HCT116 (cell line): ENCODE measurements around the gene CLEC11A. TPM values are rescaled to one million over a fixed set of nuclear protein-coding genes. Genes with fewer than 3 reads are reported as not detected.

Experiments
- ATAC-seq: fragments of 200-7000 bp; cut with Tn5 transposase; 2 replicates; pipeline ENCODE4 v1.9.1; 2020; ENCODE audit warnings: mild to moderate bottlenecking, moderate library complexity
- BruUV-seq: library from RNA; stranded (reverse); fragments of 400-500 nt; replicated peaks from 2 replicates; lab custom pipeline; 2021; lab: Mats Ljungman, UMichigan
- CTCF ChIA-PET: fragments of 300-600 bp; sonication (Branson Sonifier 250); formaldehyde crosslinking; loops from one replicate; lab custom pipeline; 2021; ENCODE audit warnings: antibody characterized with exemption; lab: Charles Lee
- POLR2A ChIA-PET: fragments of 300-600, 350-600 bp; sonication (Branson Sonifier 250); formaldehyde crosslinking; loops from one replicate; lab custom pipeline; 2021; ENCODE audit warnings: antibody characterized with exemption; lab: Charles Lee
- RAD21 ChIA-PET, 2 experiments: fragments of 300-600 bp; sonication (Branson Sonifier 250); formaldehyde crosslinking; loops; one replicate each; lab custom pipeline; 2023; ENCODE audit warnings: low total read pairs in 2 of 2; ENCODE audit not compliant: uncharacterized antibody in 2 of 2, unreplicated experiment in 2 of 2, low non-redundant PET in 1 of 2; lab: Charles Lee
- DNase-seq: peaks from one replicate; pipeline ENCODE4 v3.0.0-alpha.2; 2010; ENCODE audit warnings: low read depth, low spot score
- H2AFZ ChIP-seq: fragments of 200-600 bp; shearing (Covaris generic), sonication (generic); 2 replicates; pipeline ENCODE4 v1.6.1; 2017; ENCODE audit warnings: low read depth, mixed run types, mixed read lengths, antibody characterized with exemption, low read length; ENCODE audit not compliant: poor library complexity, severe bottlenecking
- H3K27ac ChIP-seq: 2 replicates; pipeline ENCODE4 v1.5.1; 2012; ENCODE audit warnings: low read depth, low read length
- H3K27me3 ChIP-seq: fragments of 200-600 bp; sonication (generic); 2 replicates; pipeline ENCODE4 v1.6.1; 2016; ENCODE audit warnings: mixed run types, low read length, mixed read lengths; ENCODE audit not compliant: insufficient read depth
- H3K36me3 ChIP-seq, 2 experiments: fragments of 200-500 bp in 1 of 2; fragments of 200-600 bp in 1 of 2; sonication (Bioruptor generic) in 1 of 2; sonication (generic) in 1 of 2; 2 replicates each; pipeline versions ENCODE4 v1.5.1 to v1.6.1; 2014 to 2016; ENCODE audit warnings: low read length in 2 of 2, inconsistent platforms in 1 of 2, mixed read lengths in 1 of 2, mixed run types in 1 of 2; ENCODE audit not compliant: insufficient read depth in 2 of 2, control insufficient read depth in 1 of 2
- H3K4me1 ChIP-seq, 2 experiments: fragments of 200-600 bp in 1 of 2; sonication (generic) in 1 of 2; 2 replicates each; pipeline versions ENCODE4 v1.5.1 to v1.6.1; 2012 to 2017; ENCODE audit warnings: low read length in 2 of 2, inconsistent platforms in 1 of 2, mild to moderate bottlenecking in 1 of 2, mixed read lengths in 1 of 2, mixed run types in 1 of 2, moderate library complexity in 1 of 2; ENCODE audit not compliant: insufficient read depth in 2 of 2, control insufficient read depth in 1 of 2
- H3K4me2 ChIP-seq: fragments of 200-600 bp; sonication (generic); 2 replicates; pipeline ENCODE4 v1.6.1; 2017; ENCODE audit warnings: mixed run types, low read length, mixed read lengths
- H3K4me3 ChIP-seq, 2 experiments: fragments of 200-600 bp in 1 of 2; sonication (generic) in 1 of 2; replicated peaks in 1 of 2; 2 replicates each; pipeline ENCODE4 v1.5.1; 2011 to 2016; ENCODE audit warnings: low read length in 2 of 2, control low read depth in 1 of 2, low read depth in 1 of 2, mild to moderate bottlenecking in 1 of 2, mixed read lengths in 1 of 2, mixed run types in 1 of 2
- H3K79me2 ChIP-seq: fragments of 200-600 bp; sonication (generic); 2 replicates; pipeline ENCODE4 v1.6.1; 2017; ENCODE audit warnings: mild to moderate bottlenecking, mixed run types, low read length, moderate library complexity, mixed read lengths; ENCODE audit not compliant: insufficient read depth
- H3K9ac ChIP-seq: fragments of 200-600 bp; sonication (generic); 2 replicates; pipeline ENCODE4 v1.6.1; 2016; ENCODE audit warnings: low read length, mixed read lengths
- H3K9me2 ChIP-seq: fragments of 200-600 bp; sonication (generic), shearing (Covaris generic); 2 replicates; pipeline ENCODE4 v1.6.1; 2017; ENCODE audit warnings: mixed run types, mild to moderate bottlenecking, moderate library complexity; ENCODE audit not compliant: insufficient read depth
- H3K9me3 ChIP-seq, 2 experiments: fragments of 200-500 bp in 1 of 2; fragments of 200-600 bp in 1 of 2; sonication (Bioruptor generic) in 1 of 2; sonication (generic) in 1 of 2; 2 replicates each; pipeline ENCODE4 v1.6.1; 2014 to 2017; ENCODE audit warnings: low read length in 2 of 2, mixed read lengths in 2 of 2, inconsistent platforms in 1 of 2, low read depth in 1 of 2, mild to moderate bottlenecking in 1 of 2, mixed run types in 1 of 2, moderate library complexity in 1 of 2; ENCODE audit not compliant: control insufficient read depth in 1 of 2, insufficient read depth in 1 of 2
- H4K20me1 ChIP-seq: fragments of 200-600 bp; sonication (generic), shearing (Covaris generic); 2 replicates; pipeline ENCODE4 v1.6.1; 2017; ENCODE audit warnings: mixed run types, mild to moderate bottlenecking, moderate library complexity; ENCODE audit not compliant: insufficient read depth
- CBX3 ChIP-seq: IDR thresholded peaks from 2 replicates; pipeline ENCODE4 v1.6.1; 2012; ENCODE audit warnings: low read depth
- ELF1 ChIP-seq: IDR thresholded peaks from 2 replicates; pipeline ENCODE4 v1.6.1; 2012; ENCODE audit warnings: low read depth, borderline replicate concordance
- TCF7L2 ChIP-seq: IDR thresholded peaks from 2 replicates; pipeline ENCODE4 v1.7.0; 2011; ENCODE audit warnings: borderline replicate concordance, inconsistent platforms; ENCODE audit not compliant: insufficient read depth, insufficient read length; ENCODE audit errors: extremely low read depth
- ZFX ChIP-seq: fragments of 450-650 bp; IDR thresholded peaks from 2 replicates; pipeline ENCODE4 v1.6.1; 2017
- intact Hi-C: fragments of 100-400 bp; cut with micrococcal nuclease; formaldehyde crosslinking; loops from 2 replicates; pipeline ENCODE4 v1.10.0; 2022
- total RNA-seq: library from RNA; stranded (reverse); gene quantifications from one replicate; pipeline ENCODE4 v1.2.1, GENCODE V29; 2021; ENCODE audit not compliant: unreplicated experiment
- TF ChIP-seq, protein P1 (sequence below), 3 experiments: fragments of 200-600 bp in 1 of 3; sonication (generic) in 1 of 3; IDR thresholded peaks in 2 of 3; conservative IDR thresholded peaks in 1 of 3; 2 replicates each; pipeline ENCODE4 v1.5.1; 2012 to 2017; ENCODE audit warnings: low read depth in 2 of 3, low read length in 2 of 3, antibody characterized with exemption in 1 of 3, borderline replicate concordance in 1 of 3, control low read depth in 1 of 3, mild to moderate bottlenecking in 1 of 3, mixed read lengths in 1 of 3, mixed run types in 1 of 3, moderate library complexity in 1 of 3; ENCODE audit not compliant: insufficient read depth in 1 of 3
- TF ChIP-seq, protein P2 (sequence below): IDR thresholded peaks from 2 replicates; pipeline ENCODE4 v1.6.1; 2012

The CLEC11A gene
- total RNA-seq, 1 experiment from 2014 or later, result 7.1 TPM

DNA sequence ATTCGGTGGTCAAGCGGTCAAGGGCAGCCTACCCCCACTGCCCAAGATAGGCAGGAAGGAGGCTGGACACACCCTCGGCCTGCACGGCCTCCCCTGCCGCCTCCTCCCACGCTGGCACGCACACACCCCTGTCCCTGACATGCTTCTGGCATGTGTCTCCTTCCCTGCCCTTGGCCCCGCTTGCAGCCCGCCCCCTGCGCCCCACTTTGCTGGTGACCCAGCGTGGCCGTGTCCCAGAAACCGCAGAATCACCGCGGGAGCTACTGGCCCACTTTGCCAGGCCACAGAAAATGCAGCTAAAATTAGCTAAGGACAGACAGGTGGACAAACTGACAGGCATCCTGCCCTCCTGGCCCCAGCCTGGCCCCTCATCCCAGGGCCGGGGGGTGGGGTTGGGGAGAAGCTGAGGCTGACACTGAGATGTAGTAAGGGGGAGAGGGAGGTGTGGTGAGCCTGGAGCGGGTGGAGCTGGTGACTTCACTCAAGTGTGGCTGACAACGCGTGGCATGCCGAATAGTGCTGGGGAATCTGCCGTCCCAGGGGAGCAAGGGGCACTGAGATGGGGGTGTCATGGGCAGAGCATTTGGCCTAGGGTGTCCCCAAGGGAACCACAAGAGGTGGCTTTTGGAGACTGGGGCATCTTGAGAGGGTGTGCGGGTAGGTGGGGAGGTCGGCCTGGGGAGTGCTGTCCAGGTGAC lies 6.0 kb upstream of the CLEC11A start:
- no peak overlapping the region for H3K4me2 ChIP-seq
- no peaks in the 10 kb centered on the region for H3K9me3 ChIP-seq
- no TSS peak for BruUV-seq
- ChIA-PET POLR2A (interaction anchor here (0.6 kb wide), 1 partner anchor 44 kb away, joined by 5 read pairs; no protein-coding TSS in a partner anchor), CTCF (interaction anchor here (0.7 to 1.2 kb wide), 2 partner anchors 11 to 13 kb away, joined by 3 read pairs; no protein-coding TSS in a partner anchor), RAD21 (no interaction called here)
- H3K4me1 ChIP-seq, result peaks cover 6 to 30% of the 10 kb centered on the region in 2 experiments; a peak in 3 of 4 replicates
- no peaks in the 10 kb centered on the region for H3K36me3 ChIP-seq
- DNase-seq (no peak), ATAC-seq (no peak)
- TF ChIP-seq ZFX (no peak), ELF1 (no peak), CBX3 (no peak), TCF7L2 (no peak)
- TF ChIP-seq, protein P1, sequence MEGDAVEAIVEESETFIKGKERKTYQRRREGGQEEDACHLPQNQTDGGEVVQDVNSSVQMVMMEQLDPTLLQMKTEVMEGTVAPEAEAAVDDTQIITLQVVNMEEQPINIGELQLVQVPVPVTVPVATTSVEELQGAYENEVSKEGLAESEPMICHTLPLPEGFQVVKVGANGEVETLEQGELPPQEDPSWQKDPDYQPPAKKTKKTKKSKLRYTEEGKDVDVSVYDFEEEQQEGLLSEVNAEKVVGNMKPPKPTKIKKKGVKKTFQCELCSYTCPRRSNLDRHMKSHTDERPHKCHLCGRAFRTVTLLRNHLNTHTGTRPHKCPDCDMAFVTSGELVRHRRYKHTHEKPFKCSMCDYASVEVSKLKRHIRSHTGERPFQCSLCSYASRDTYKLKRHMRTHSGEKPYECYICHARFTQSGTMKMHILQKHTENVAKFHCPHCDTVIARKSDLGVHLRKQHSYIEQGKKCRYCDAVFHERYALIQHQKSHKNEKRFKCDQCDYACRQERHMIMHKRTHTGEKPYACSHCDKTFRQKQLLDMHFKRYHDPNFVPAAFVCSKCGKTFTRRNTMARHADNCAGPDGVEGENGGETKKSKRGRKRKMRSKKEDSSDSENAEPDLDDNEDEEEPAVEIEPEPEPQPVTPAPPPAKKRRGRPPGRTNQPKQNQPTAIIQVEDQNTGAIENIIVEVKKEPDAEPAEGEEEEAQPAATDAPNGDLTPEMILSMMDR (IDR thresholded peaks at IDR 0.05 in 2 of 3, conservative IDR thresholded peaks at IDR 0.05 in 1 of 3; ENCODE audit: borderline replicate concordance in 1 of 3, insufficient read depth in 1 of 3, low read depth in 2 of 3, low read length in 2 of 3), result no peak
- TF ChIP-seq, protein P2, sequence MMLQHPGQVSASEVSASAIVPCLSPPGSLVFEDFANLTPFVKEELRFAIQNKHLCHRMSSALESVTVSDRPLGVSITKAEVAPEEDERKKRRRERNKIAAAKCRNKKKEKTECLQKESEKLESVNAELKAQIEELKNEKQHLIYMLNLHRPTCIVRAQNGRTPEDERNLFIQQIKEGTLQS, result no peak
- no peaks in the 10 kb centered on the region for H4K20me1 ChIP-seq
- no peak overlapping the region for H3K4me3 ChIP-seq
- no peak overlapping the region for H3K9ac ChIP-seq
- no peaks in the 10 kb centered on the region for H3K9me2 ChIP-seq
- H3K79me2 ChIP-seq, result no peaks in the 10 kb centered on the region
- H3K27me3 ChIP-seq, result no peaks in the 10 kb centered on the region
- H2AFZ ChIP-seq, result no peak overlapping the region
- no peak overlapping the region for H3K27ac ChIP-seq
- intact Hi-C loops, result no loop called here
